GM19351 (cell line): ENCODE results near the gene C5orf63.
"Not testable (repeated sequence)": the region's sequence is repeated elsewhere in the genome, so short reads cannot be mapped to it uniquely, and the experiment has no call there.

ENCODE experiments used
- ATAC-seq: cut with Tn5 transposase; IDR thresholded peaks from one replicate; pipeline ENCODE4 v1.9.1; 2021; ENCODE audit warnings: mild to moderate bottlenecking, moderate library complexity; ENCODE audit not compliant: unreplicated experiment

The C5orf63 gene

DNA sequence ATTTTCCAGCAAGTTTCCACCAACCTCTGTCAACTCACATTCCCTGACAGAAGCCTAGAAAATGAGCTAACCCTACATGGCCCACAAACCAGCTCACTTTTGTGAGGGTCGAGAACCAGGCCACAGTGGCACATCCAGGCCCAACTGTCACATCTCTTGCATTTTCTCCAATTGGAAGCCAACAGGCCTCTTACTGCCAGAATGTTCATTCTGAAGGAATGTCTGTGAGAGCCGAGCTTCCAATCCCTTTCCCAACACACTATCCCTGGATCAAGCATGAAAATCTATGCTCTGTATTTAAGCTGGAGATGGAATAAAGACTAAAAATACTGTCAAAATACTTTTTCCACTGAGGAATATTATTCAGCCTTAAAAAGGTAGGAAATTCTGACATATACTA lies 62.9 kb downstream of the C5orf63 start:
- no peak for ATAC-seq

DNA sequence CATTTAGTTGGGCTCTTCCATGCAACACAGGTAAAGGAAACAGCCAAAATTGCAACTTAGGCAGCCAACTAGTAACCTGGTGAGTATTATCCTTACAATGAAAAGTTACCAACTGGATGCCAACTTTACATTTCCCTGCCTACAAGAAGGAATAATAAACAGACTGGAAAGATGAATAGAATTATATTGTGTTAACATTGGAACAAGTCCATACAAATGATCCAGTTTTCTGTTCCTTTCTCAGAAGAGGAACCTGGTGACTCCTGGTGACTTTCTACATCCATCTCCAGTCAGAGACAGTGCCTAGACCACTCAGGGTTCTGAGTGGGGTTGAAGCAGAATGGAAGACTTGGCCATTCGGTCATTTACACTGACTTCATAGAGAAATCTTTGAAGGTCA lies 63.5 kb downstream of the C5orf63 start:
- no peak for ATAC-seq

DNA sequence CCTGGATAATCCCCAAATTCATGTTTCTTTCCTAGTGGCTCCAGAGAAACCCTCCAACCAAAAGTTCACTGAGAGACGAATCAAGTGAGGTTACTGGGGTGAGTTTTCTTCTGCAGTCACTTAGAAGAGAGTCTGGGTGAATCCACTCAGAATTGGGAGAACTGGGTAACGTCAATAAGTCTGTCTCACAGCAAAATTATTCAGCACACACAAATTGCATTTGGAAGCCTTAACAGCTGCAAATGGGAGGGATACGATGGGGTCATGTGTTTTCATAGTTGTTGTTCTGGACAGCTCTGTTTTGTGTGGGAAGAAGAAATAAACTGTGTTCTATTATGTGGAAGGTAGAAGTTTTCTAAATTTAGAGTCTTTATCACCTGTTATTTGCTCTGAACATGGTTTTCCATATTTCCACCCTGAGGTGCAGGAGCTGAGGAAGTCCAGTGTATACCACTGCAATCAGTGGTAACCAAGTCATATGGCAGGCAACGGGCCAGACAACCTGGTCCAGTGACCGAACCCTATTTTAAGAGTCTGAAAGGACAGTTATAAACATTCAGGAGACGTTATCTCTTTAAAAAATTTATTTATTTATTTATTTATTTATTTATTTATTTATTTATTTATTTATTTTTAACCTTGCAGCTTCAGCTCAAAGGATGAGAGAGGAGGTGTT lies 64.9 kb downstream of the C5orf63 start:
- no peak for ATAC-seq

DNA sequence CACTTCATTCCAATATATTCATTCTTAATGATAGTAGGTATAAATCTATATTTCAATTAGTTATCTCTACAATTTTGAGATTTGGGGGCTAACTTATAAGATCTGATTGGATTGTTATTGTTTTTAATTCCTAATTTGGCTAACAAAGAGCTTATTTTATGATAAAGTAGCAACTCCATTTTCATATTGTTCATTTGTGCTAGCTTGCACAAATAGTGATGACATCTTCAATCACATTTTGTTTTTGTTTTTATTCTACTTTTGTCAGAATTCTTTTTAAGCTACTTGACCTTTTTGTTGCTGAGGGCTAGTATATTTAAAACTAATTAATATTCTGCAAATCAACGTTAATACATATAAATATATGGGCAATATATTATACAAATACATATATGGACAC lies 65.8 kb downstream of the C5orf63 start:
- no peak for ATAC-seq

- no peak for ATAC-seq
These were observed 66.6 kb downstream of the C5orf63 start for GRCh38 chr5:127006744-127007143.

DNA sequence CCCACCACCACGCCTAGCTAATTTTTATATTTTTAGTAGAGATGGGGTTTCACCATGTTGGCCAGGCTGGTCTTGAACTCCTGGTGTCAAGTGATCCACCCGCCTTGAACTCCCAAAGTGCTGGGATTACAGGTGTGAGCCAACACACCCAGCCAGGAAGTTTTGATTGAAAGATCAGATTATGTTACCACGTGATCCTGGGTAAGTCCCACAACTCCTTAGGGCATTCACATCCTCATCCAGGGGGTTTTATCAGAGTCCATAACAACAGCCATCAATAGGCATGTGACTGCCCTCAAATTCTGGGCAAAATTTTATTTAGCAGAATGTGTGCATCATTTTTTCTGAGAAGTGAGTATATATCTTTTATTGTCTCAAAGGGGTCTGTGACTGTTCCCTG lies 68.0 kb downstream of the C5orf63 start:
- not testable (repeated sequence) for ATAC-seq

- no peak for ATAC-seq
These were observed 68.6 kb downstream of the C5orf63 start for GRCh38 chr5:127004721-127005120.

GRCh38 chr5:127003798-127004495 lies 69.4 kb downstream of the C5orf63 start:
- ATAC-seq: no peak

DNA sequence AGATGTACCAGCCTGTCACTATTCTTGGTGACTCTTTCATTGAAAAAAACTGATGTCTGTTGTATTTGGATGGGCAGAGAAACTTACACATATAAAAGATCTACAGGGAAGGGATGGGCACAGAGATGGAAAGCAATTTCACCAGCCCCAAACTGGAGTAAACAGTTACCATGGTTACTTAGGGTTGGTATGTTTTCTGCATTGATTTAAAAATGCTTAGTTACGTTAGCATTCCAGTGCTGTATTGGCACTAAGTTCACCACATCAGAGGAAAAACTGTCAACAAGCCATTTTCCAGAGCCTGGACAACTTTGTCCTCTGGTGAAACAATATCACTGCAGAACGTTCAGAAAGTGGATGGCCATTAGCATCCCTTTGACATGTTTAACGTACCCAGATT lies 70.9 kb downstream of the C5orf63 start:
- no peak for ATAC-seq

GRCh38 chr5:127001621-127002296 lies 71.5 kb downstream of the C5orf63 start:
- ATAC-seq: no peak
